ENCODE results near the gene FCHSD2.

FCHSD2 gene

DNA sequence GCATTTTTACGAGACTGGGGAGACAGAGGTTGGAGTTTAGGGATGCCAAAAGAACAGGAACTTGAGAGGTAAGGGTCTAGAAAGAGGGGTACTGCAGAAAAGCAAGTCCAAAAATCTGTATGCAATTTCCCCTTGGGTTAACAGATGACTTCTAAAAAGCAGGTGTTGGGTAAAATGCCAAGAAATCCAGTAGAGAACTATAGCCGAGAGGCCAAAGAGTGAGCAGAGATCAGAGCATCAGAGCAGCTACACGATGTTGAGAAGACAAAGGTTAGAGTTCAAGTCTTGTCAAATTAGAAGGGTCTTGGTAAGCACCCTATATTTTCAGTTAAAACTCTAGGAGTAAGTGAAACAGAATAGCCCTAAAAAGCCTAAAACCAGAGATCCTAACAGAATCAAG, 145.2 kb downstream of the FCHSD2 start:
- H3K4me2 ChIP-seq (ENCODE audit: low read length) = no peak overlapping the region
- no peak overlapping the region for H3K4me3 ChIP-seq (ENCODE audit: low read depth, low read length, poor library complexity, severe bottlenecking)
- peaks cover 40% of the 10 kb centered on the region for H3K36me3 ChIP-seq (ENCODE audit: insufficient read depth, low read length)
- TF ChIP-seq, protein P1, sequence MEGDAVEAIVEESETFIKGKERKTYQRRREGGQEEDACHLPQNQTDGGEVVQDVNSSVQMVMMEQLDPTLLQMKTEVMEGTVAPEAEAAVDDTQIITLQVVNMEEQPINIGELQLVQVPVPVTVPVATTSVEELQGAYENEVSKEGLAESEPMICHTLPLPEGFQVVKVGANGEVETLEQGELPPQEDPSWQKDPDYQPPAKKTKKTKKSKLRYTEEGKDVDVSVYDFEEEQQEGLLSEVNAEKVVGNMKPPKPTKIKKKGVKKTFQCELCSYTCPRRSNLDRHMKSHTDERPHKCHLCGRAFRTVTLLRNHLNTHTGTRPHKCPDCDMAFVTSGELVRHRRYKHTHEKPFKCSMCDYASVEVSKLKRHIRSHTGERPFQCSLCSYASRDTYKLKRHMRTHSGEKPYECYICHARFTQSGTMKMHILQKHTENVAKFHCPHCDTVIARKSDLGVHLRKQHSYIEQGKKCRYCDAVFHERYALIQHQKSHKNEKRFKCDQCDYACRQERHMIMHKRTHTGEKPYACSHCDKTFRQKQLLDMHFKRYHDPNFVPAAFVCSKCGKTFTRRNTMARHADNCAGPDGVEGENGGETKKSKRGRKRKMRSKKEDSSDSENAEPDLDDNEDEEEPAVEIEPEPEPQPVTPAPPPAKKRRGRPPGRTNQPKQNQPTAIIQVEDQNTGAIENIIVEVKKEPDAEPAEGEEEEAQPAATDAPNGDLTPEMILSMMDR (IDR thresholded peaks at IDR 0.05; ENCODE audit: low read length) = no peak
- TF ChIP-seq EZH2 (IDR thresholded peaks at IDR 0.05; ENCODE audit: borderline replicate concordance, low read length) = no peak
- peaks cover 4% of the 10 kb centered on the region; the same call in 1 of the 2 replicates for H3K9me3 ChIP-seq (ENCODE audit: low read length)
- H3K79me2 ChIP-seq (ENCODE audit: insufficient read depth, low read length) = no peaks in the 10 kb centered on the region; the same call in 1 of the 2 replicates
- H3K4me1 ChIP-seq (ENCODE audit: insufficient read depth, low read length, severe bottlenecking) = no peaks in the 10 kb centered on the region
- no peak overlapping the region for H3K9ac ChIP-seq (ENCODE audit: low read length)
- H4K20me1 ChIP-seq (ENCODE audit: insufficient read depth, low read length) = no peaks in the 10 kb centered on the region
- H3F3A ChIP-seq (ENCODE audit: insufficient read depth, low read length) = no peaks in the 10 kb centered on the region
- H3K27me3 ChIP-seq (ENCODE audit: insufficient read depth, low read length) = no peaks in the 10 kb centered on the region
- no peaks in the 10 kb centered on the region for H3K9me2 ChIP-seq (ENCODE audit: low read depth, low read length)
- no peak overlapping the region for H2AFZ ChIP-seq (ENCODE audit: low read length)
- H3K27ac ChIP-seq (ENCODE audit: low read depth, low read length, poor library complexity, severe bottlenecking) = no peak overlapping the region

DNA sequence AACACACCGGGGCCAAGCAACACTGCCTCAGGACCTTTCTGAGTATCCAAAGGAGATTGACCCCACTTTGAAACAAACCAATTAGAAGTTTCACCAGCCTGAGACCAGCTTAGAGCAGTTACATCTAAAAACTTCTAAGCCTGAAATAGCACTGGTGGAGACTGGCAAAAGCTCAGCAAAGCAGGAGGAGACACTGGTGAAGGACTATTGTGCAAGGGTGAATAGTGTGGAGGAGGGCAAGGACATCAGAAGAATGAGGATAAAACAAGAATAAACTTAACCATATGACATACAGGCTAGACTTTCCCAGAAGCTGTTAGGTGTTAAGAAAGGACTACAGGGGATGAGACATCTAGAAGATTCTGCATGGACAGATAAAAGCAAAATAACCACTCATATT, 152.4 kb downstream of the FCHSD2 start:
- H3K9me2 ChIP-seq (ENCODE audit: low read depth, low read length) = no peaks in the 10 kb centered on the region
- H3K4me1 ChIP-seq (ENCODE audit: insufficient read depth, low read length, severe bottlenecking) = no peaks in the 10 kb centered on the region
- H4K20me1 ChIP-seq (ENCODE audit: insufficient read depth, low read length) = no peaks in the 10 kb centered on the region
- H2AFZ ChIP-seq (ENCODE audit: low read length) = no peak overlapping the region
- no peaks in the 10 kb centered on the region for H3F3A ChIP-seq (ENCODE audit: insufficient read depth, low read length)
- peaks cover 5% of the 10 kb centered on the region for H3K79me2 ChIP-seq (ENCODE audit: insufficient read depth, low read length)
- TF ChIP-seq, protein P1 (IDR thresholded peaks at IDR 0.05; ENCODE audit: low read length) = no peak
- TF ChIP-seq EZH2 (IDR thresholded peaks at IDR 0.05; ENCODE audit: borderline replicate concordance, low read length) = no peak
- no peak overlapping the region for H3K4me2 ChIP-seq (ENCODE audit: low read length)
- no peaks in the 10 kb centered on the region for H3K27me3 ChIP-seq (ENCODE audit: insufficient read depth, low read length)
- no peak overlapping the region for H3K27ac ChIP-seq (ENCODE audit: low read depth, low read length, poor library complexity, severe bottlenecking)
- no peak overlapping the region for H3K9ac ChIP-seq (ENCODE audit: low read length)
- H3K36me3 ChIP-seq (ENCODE audit: insufficient read depth, low read length) = peaks cover 53% of the 10 kb centered on the region
- H3K9me3 ChIP-seq (ENCODE audit: low read length) = peaks cover 4% of the 10 kb centered on the region; the same call in 1 of the 2 replicates
- H3K4me3 ChIP-seq (ENCODE audit: low read depth, low read length, poor library complexity, severe bottlenecking) = no peak overlapping the region

DNA sequence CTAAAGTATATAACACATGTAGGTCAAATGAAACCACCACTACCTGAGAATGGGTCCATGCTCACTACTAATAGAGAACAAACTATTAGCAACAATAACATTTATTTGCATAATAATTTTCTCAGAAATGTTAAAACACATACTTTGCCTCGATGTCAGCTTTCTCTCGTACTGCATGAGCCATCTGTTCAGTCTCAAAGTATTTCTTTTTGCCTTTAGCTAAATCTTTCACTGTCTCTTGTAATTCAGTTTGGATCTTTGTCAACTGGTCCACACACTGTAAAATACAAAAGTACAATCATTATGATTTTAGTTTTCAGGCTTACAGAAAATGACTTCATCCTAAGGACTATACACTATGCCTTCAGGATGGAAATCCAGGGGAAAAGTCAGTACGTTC, 153.3 kb downstream of the FCHSD2 start:
- Histone ChIP-seq H3K9ac (ENCODE audit: low read length) (no peak overlapping the region), H3K9me2 (ENCODE audit: low read depth, low read length) (no peaks in the 10 kb centered on the region), H3K4me2 (ENCODE audit: low read length) (no peak overlapping the region), H3K27me3 (ENCODE audit: insufficient read depth, low read length) (no peaks in the 10 kb centered on the region), H2AFZ (ENCODE audit: low read length) (no peak overlapping the region), H3F3A (ENCODE audit: insufficient read depth, low read length) (no peaks in the 10 kb centered on the region), H3K27ac (ENCODE audit: low read depth, low read length, poor library complexity, severe bottlenecking) (no peak overlapping the region), H3K9me3 (ENCODE audit: low read length) (no peaks in the 10 kb centered on the region), H3K4me1 (ENCODE audit: insufficient read depth, low read length, severe bottlenecking) (no peaks in the 10 kb centered on the region), H3K4me3 (ENCODE audit: low read depth, low read length, poor library complexity, severe bottlenecking) (no peak overlapping the region), H4K20me1 (ENCODE audit: insufficient read depth, low read length) (no peaks in the 10 kb centered on the region), H3K79me2 (ENCODE audit: insufficient read depth, low read length) (peaks cover 5% of the 10 kb centered on the region; the same call in 1 of the 2 replicates), H3K36me3 (ENCODE audit: insufficient read depth, low read length) (peaks cover 53% of the 10 kb centered on the region)
- TF ChIP-seq, protein P1 (IDR thresholded peaks at IDR 0.05; ENCODE audit: low read length) = no peak
- no peak for TF ChIP-seq EZH2 (IDR thresholded peaks at IDR 0.05; ENCODE audit: borderline replicate concordance, low read length)

Data from OCI-LY1 (cell line).